Activated B cell treated with CpG ODN at 0.5 μM for 24 hours (primary cell): ENCODE measurements around the gene TCOF1. TPM values are rescaled to one million over a fixed set of nuclear protein-coding genes. Genes with fewer than 3 reads are reported as not detected.

Source experiments
- ATAC-seq: fragments of 200-7000 bp; cut with Tn5 transposase; one replicate; pipeline ENCODE4 v1.10.0; 2021; ENCODE audit warnings: low read depth, mild to moderate bottlenecking, moderate library complexity
- CTCF ChIA-PET: fragments of 350-600 bp; sonication (Branson Sonifier 250); formaldehyde crosslinking; loops from one replicate; lab custom pipeline; 2021; ENCODE audit warnings: antibody characterized with exemption; lab: Charles Lee
- POLR2A ChIA-PET: fragments of 350-600 bp; sonication (Branson Sonifier 250); formaldehyde crosslinking; loops from one replicate; lab custom pipeline; 2021; ENCODE audit warnings: antibody characterized with exemption; lab: Charles Lee
- DNase-seq: peaks from one replicate; pipeline ENCODE4 v3.0.0; 2022
- H3K27ac Mint-ChIP-seq: one replicate; pipeline ENCODE4 v1.8.0; 2020; ENCODE audit warnings: mixed read lengths
- H3K27me3 Mint-ChIP-seq: one replicate; pipeline ENCODE4 v1.8.0; 2021; ENCODE audit warnings: mixed read lengths
- H3K36me3 Mint-ChIP-seq: one replicate; pipeline ENCODE4 v1.8.0; 2021; ENCODE audit warnings: low read depth, mixed read lengths
- H3K4me1 Mint-ChIP-seq: one replicate; pipeline ENCODE4 v1.8.0; 2021; ENCODE audit warnings: mixed read lengths
- H3K4me3 Mint-ChIP-seq: one replicate; pipeline ENCODE4 v1.8.0; 2020; ENCODE audit warnings: mild to moderate bottlenecking, mixed read lengths
- H3K9me3 Mint-ChIP-seq: one replicate; pipeline ENCODE4 v1.8.0; 2020; ENCODE audit warnings: mixed read lengths
- intact Hi-C: fragments of 100-400 bp; cut with micrococcal nuclease; formaldehyde crosslinking; loops from one replicate; pipeline ENCODE4 v1.15.1; 2024
- total RNA-seq: library from RNA; stranded (reverse); gene quantifications from 2 replicates; pipeline ENCODE4 v1.2.3, GENCODE V29; 2022
- TF ChIP-seq, protein P1 (sequence below): fragments of 200-600 bp; IDR thresholded peaks from one replicate; pipeline ENCODE4 v1.8.0; 2022; ENCODE audit warnings: antibody characterized with exemption, mild to moderate bottlenecking

The TCOF1 gene
- total RNA-seq, 1 donor from 2014 or later, result 76.1 TPM

DNA sequence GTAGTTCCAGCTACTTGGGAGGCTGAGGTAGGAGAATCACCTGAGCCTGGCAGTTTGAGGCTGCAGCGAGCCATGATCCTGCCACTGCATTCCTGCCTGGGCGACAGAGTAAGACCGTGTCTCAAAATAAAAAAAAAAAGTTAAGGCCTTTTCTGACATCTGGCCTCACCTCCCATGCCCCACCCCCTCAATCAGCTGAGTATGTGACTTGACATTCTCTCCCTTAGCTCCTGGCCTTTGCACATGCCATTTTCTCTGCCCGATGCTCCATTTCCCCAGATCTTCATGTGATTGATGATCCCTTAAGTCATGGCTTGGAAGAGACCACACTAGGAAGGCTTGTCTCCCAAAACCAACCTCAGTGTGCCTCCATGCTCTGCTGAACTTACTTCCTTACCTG is 17.7 kb upstream of the TCOF1 start:
- ChIA-PET POLR2A (no interaction called here), CTCF (no interaction called here)
- Mint-ChIP-seq H3K27me3 (no peaks in the 10 kb centered on the region), H3K27ac (no peak overlapping the region), H3K4me3 (no peak overlapping the region), H3K36me3 (no peaks in the 10 kb centered on the region), H3K9me3 (no peaks in the 10 kb centered on the region), H3K4me1 (no peaks in the 10 kb centered on the region)
- no peak for DNase-seq
- TF ChIP-seq, protein P1, sequence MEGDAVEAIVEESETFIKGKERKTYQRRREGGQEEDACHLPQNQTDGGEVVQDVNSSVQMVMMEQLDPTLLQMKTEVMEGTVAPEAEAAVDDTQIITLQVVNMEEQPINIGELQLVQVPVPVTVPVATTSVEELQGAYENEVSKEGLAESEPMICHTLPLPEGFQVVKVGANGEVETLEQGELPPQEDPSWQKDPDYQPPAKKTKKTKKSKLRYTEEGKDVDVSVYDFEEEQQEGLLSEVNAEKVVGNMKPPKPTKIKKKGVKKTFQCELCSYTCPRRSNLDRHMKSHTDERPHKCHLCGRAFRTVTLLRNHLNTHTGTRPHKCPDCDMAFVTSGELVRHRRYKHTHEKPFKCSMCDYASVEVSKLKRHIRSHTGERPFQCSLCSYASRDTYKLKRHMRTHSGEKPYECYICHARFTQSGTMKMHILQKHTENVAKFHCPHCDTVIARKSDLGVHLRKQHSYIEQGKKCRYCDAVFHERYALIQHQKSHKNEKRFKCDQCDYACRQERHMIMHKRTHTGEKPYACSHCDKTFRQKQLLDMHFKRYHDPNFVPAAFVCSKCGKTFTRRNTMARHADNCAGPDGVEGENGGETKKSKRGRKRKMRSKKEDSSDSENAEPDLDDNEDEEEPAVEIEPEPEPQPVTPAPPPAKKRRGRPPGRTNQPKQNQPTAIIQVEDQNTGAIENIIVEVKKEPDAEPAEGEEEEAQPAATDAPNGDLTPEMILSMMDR, result no peak
- ATAC-seq, result no peak
- intact Hi-C loops, result no loop called here

DNA sequence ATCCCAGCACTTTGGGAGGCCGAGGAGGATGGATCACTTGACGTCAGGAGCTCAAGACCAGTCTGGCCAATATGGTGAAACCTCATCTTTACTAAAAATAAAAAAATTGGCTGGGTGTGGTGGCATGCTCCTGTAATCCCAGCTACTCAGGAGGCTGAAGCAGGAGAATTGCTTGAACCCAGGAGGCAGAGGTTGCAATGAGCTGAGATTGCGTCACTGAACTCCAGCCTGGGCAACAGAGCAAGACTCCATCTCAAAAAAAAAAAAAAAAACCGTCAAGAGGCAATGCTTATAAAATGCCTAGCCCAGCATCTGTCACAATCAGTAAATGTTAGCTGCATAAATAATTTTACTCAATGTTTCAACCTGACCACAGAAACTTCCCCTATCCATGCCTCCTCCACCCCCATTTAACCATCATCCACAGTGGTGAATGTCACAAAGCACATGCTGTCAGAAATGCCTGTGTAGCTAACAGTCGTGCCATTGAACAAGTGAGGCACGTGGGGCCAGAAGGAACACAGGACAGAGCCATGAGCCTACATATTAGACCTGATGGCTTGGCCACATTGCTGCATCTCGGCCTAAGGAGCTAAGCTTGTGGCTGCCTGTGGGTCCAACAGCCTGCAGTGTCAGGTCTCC is 16.8 kb upstream of the TCOF1 start:
- ChIA-PET CTCF (no interaction called here), POLR2A (interaction anchor here (0.7 kb wide), 1 partner anchor 1411 kb away, joined by 6 read pairs; no protein-coding TSS in a partner anchor)
- no peaks in the 10 kb centered on the region for H3K27me3 Mint-ChIP-seq
- TF ChIP-seq, protein P1, result no peak
- no peak overlapping the region for H3K27ac Mint-ChIP-seq
- H3K4me1 Mint-ChIP-seq, result no peaks in the 10 kb centered on the region
- H3K4me3 Mint-ChIP-seq, result no peak overlapping the region
- intact Hi-C loops, result no loop called here
- H3K9me3 Mint-ChIP-seq, result no peaks in the 10 kb centered on the region
- no peak for DNase-seq
- no peaks in the 10 kb centered on the region for H3K36me3 Mint-ChIP-seq
- no peak for ATAC-seq

DNA sequence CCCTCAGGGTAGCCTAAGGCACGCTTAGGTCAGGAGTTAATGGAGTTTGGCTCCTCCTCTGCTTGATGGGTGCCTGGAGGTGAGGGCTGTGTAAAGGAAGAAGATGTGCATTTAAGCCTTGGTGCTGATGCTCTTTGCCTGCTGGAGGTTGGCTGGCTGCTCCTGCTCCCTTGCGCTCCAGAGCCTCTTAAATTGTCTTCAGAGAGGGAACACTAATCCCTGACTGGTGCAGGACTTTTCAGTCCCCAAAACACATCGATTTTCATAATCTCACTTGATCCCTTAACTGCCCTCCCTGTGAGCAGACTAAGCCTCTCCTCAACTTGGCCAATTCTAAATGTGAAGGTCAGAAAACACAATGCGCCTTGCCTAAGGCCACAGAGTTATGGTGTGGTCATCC is 16.2 kb upstream of the TCOF1 start:
- Mint-ChIP-seq H3K4me3 (no peak overlapping the region), H3K27me3 (no peaks in the 10 kb centered on the region), H3K9me3 (no peaks in the 10 kb centered on the region), H3K27ac (no peak overlapping the region), H3K36me3 (no peaks in the 10 kb centered on the region), H3K4me1 (no peaks in the 10 kb centered on the region)
- ATAC-seq, result no peak
- intact Hi-C loops, result no loop called here
- TF ChIP-seq, protein P1, result no peak
- CTCF ChIA-PET, result no interaction called here
- POLR2A ChIA-PET, result no interaction called here
- no peak for DNase-seq

DNA sequence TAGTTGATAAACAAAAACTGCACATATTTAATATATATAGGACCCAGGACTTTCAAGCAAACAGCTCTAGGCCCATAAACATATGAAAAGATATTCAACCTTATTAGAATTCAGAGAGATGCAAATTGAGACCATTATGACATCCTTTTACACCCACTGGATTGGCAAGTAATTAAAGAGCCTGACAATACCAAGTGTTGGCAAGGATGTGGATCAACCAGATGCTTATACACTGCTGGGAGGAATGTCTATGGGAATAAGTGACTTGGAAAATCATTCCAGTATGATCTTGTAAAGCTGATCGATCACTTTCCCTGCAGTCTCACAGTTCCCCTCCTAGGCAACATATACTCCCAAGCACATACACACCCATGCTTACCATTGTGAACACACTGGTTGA is 15.5 kb upstream of the TCOF1 start:
- CTCF ChIA-PET, result no interaction called here
- DNase-seq (no peak), ATAC-seq (no peak)
- no peaks in the 10 kb centered on the region for H3K4me1 Mint-ChIP-seq
- TF ChIP-seq, protein P1, result no peak
- intact Hi-C loops, result no loop called here
- no peaks in the 10 kb centered on the region for H3K9me3 Mint-ChIP-seq
- H3K36me3 Mint-ChIP-seq, result no peaks in the 10 kb centered on the region
- no peak overlapping the region for H3K27ac Mint-ChIP-seq
- H3K27me3 Mint-ChIP-seq, result no peaks in the 10 kb centered on the region
- no peak overlapping the region for H3K4me3 Mint-ChIP-seq
- POLR2A ChIA-PET, result no interaction called here

DNA sequence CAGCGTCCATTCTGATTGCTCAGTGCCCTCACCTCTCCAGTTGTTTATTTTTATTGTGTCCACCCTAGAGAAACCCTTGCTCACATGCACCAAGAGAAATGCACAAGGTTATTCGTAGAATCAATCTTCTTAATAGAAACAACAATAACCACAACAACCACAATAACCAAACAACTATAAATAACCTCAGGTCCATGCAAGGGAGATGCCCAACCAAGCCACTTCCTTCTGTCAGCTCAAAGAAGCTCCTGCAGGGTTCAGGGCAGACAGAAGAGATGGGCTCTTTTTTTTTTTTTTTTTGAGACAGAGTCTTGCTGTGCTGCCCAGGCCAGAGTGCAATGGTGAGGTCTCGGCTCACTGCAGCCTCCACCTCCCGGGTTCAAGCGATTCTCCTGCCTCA is 14.9 kb upstream of the TCOF1 start:
- Mint-ChIP-seq H3K4me1 (no peaks in the 10 kb centered on the region), H3K27ac (no peak overlapping the region), H3K4me3 (no peak overlapping the region), H3K36me3 (no peaks in the 10 kb centered on the region), H3K9me3 (no peaks in the 10 kb centered on the region), H3K27me3 (no peaks in the 10 kb centered on the region)
- no peak for DNase-seq
- CTCF ChIA-PET, result no interaction called here
- no peak for ATAC-seq
- POLR2A ChIA-PET, result no interaction called here
- TF ChIP-seq, protein P1, result no peak
- intact Hi-C loops, result no loop called here
